IPS-11a (cell line): Measurements from ENCODE around the gene CADPS2.

Source experiments
- H3K4me3 ChIP-seq: one replicate; pipeline ENCODE4 v1.5.1; 2013; ENCODE audit warnings: low read depth, low read length, control low read depth

The CADPS2 gene

DNA sequence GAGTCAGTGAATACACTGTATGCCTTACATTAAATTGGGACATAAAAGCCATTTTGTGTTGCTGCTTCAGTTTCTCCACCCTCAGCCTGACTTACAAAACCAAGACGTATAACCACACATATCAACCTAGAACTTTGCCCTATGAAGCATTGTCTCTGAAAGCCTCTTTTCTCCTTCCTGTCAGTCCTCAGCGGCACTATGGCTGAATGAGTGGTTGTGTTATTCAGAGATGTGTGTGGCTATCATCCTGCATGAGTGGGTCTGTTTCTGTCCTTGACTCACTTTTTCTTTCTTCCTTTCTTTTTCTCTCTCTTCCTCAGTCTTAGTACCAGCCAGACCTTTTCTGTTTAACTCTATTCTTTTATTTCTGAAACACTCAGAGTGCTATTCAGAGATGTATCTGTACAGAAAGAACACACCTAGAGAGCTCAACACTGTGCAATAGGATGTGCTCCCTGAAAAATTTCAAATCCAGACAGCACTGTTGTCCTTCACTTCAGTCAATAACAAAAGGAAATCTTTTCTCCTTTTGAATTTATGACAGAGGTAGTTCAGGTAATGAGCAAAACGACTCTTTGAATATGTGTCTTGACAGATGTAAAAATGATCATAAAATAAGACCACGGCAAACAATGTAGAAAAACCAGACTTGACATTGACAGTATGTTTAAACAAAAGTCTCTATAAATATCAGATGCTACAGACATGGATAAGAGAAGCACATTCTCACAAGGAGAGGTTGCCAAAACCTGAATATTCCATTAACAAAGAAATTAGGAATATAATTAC, 418.4 kb downstream of the CADPS2 start:
- H3K4me3 ChIP-seq: no peak overlapping the region

DNA sequence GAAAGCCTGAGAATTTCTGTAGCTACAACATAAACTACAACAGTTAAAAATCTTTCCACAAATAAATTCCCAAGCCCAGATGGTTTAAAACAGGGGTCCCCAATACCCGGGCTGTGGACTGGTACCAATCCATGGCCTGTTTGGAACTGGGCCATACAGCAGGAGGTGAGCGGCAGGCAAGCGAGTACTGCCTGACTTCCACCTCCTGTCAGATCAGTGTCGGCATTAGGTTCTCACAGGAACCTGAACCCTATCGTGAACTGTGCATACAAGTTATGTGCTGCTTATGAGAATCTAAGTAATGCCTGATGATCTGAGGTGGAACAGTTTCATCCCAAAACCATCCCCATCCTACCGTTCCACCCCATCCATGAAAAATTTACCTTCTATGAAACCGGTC, 421.0 kb downstream of the CADPS2 start:
- no peak overlapping the region for H3K4me3 ChIP-seq

DNA sequence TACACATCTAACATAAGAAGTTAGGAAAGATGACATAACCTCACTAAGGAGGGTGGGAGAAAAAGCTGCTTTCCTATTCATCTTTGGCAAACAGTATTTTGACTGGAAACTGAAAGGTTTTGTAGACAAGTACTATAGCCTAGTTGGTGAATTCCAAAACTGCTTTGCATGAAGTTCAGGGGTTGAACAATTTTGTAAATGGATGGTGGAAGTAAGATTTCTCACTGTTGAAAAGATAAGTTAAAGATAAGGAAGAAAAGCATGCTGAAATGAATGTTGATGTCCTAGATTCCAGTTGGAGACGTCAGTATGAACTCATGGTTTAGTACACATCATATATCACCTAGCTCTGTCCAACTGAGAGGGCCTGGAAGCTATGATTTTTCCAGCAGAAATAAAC, 422.6 kb downstream of the CADPS2 start:
- no peak overlapping the region for H3K4me3 ChIP-seq

DNA sequence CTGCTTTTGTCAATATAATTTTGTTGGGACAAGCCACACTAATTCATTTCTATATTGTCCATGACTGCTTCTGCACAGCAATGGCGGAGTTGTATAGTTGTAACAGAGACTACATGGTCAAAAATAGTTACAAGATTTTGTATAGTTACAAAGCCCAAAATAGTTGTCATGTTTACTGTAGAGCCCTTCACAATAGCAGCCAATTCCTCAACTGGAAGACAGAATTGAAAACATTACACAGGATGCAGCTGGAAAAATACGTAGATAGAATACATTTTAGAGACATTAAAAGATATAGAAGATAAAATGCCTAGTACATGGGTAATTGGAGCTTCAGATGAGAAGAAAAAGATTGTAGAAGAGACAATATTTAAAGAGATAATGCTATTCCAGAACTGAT, 425.3 kb downstream of the CADPS2 start:
- H3K4me3 ChIP-seq: no peak overlapping the region

DNA sequence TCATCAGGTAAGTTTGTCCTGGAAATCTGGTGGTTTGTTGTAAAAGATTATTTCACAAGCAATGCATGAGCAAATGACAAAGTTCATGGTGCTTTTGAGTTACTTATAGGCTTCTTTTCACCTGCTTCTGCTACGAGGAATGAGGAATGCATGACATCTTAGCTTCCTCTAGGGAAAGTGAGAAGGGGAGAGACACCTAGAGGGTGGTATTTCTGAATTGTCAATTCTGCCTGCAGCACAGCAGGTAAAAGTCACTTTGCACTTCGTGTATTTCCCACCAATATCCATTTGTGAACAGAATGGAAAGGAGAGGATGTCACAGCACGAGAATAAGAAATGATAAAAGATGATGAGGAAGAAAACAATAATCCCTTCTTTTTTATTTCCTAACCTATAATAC, 428.3 kb downstream of the CADPS2 start:
- no peak overlapping the region for H3K4me3 ChIP-seq

DNA sequence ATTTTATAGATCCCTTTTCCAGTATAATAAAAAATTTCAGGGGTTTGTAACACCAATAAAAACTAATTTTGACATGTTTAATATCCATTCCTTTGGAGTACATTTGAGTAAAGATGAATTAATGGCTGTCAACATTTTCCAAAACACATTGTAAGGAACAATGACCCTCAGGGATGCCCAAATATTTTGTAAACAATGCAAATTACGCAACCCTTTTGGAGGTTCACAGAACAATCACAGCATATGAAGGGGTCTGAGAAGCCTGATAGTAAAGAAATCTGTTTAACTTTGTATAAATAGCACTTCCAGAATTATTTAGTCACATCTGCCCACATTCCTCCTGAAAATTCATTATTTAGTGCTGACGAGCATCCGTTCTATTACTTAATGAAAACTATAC, 428.9 kb downstream of the CADPS2 start:
- no peak overlapping the region for H3K4me3 ChIP-seq

DNA sequence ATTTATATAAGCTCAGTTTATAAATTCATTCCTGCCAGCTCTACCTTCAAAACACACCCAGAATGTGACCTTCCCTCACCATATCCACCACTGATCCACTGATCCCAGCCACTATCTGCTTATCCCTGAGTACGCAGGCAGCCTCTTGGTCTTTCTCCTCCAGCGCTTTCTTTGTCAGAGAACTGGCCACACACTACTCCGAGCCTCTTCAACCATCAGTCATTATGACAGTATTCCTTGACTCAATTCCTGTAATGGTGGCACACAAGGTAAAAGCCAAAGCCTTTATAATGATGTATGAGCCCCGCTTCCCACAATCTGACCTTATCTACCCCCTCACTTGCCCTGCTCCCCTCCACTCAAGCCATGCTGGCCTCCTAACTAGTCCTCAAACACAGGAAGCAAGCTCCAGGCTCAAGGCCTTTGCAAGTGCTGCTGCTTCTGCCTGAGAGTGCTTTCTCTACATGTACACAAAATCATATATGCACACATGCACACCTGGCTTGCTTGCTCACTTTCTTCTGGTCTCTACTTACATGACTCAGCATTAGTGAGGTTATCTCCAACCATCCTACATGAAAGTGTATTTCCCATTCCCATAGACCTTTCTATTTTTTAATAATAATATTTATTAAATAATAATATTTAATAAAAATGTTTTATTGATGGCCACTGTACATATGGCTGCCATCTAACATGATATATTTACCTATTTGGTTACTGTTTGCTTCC, 431.3 kb downstream of the CADPS2 start:
- H3K4me3 ChIP-seq: no peak overlapping the region

DNA sequence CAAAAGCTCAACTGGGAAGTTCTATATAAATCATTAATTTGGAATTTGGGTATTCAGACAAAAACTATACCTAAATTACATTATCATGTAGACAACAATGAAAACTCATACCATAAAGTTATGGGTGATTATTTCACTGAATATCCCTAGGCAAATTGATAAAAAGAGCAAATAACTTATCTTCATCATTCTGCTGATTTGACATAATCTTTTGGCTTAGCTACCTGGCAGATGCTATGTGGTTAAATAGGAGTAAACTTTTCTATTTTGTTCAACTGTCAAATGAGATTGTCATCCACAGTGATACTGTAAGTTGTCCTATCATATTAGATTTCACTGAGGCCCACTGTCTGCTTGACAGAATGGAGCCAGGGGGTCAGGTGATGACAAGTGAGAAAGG, 432.8 kb downstream of the CADPS2 start:
- H3K4me3 ChIP-seq: no peak overlapping the region

DNA sequence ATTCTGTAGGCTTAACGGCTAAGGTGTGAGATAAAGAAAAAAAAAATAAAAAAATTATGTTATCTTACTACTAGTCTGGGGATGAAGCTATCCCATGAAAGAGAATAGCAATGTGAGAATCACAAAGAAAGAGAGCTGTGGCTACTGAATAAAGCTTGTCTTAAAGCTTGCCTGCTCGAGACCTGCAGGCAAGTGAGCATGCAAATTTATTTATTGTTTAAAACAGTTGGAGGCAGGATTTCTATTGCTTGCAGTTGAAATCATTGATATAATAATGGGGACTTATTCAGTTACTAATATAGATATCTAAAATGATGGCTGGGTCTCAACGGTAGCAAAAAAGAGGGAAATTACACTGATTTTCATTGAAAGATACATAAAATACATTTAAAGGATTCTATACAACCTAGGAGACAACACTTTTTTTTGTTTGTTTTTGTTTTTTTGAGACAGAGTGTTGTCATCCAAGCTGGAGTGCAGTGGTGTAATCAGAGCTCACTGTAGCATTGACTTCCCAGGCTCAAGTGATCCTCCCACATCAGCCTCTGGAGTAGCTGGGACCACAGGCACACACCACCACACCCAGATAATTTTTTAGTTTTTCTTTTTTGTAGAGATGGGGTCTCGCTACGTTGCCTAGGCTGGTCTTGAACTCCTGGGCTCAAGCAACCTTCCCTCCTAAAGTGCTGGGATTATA, 437.2 kb downstream of the CADPS2 start:
- no peak overlapping the region for H3K4me3 ChIP-seq

DNA sequence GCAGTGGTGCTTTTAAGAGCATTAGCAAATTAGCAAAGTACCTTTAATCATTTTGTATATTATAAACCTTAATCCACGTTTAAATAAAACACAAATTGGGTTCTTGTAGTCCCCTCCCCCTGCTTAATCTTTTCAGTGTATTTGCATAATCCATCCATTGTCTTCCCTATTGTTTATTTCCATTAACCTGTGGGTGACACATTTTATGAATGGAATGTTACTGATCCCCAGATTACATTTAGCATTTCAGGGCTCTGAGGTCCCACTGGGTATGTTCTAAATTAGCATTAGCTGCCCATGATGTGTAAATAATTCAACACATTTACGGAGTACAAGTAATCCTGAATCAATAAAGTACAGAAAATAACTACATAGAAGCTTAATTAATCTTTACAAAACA, 443.3 kb downstream of the CADPS2 start:
- H3K4me3 ChIP-seq: no peak overlapping the region

DNA sequence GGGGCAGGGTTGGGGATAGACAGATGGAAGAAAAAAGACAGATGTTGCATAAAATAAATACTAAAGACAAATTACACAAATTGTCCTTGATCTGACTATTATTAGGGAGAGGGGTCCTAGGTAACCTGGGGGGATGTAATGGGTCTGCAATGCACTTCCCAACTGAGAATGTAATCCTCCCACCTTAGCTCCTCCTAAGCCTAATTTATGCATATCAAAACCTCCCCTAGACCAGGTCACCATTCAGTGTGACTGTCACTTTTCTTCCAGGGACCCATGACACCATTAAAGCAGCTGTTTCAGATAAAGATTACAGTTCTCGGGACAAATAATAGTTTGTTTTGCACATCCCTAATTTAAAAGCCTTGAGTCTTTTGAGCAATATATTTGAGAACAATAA, 447.8 kb downstream of the CADPS2 start:
- no peak overlapping the region for H3K4me3 ChIP-seq

DNA sequence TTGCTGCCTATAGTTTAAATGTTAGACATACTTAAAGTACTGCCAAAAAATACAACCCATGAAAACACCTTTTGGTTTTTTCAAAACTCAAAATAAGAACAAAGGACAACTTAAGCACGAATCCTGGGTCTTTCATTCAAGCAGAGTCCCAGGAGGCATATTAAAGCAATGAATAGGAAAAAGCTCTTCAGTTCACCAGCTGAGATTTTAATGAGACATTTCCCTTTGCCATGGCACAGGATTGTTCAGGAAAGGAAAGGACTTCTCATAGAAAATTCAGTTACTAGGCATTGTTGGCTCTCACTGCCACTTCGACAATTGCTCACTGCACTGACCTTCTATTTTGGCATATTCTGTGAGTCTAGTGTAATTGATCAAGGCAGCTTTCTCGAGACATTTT, 448.3 kb downstream of the CADPS2 start:
- H3K4me3 ChIP-seq: no peak overlapping the region

DNA sequence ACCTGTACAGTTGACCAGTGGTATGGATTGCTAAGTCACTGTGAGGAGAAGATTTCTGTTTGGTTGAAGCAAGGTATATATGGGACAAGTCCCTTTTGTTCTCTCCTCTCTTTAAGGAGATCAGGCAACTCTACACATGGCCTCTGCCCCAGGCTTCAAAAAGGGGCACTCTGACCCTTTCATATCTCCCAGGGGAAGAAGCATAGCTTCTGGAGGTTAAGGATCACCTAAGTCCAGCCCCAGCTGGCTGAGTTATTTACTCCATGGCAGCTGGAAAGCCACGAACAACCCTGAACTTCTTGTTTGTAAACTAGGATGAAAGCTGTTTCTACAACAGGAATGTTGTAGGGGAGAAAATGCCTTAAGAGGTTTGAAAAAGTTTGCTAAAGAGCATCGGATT, 452.5 kb downstream of the CADPS2 start:
- H3K4me3 ChIP-seq: no peak overlapping the region

DNA sequence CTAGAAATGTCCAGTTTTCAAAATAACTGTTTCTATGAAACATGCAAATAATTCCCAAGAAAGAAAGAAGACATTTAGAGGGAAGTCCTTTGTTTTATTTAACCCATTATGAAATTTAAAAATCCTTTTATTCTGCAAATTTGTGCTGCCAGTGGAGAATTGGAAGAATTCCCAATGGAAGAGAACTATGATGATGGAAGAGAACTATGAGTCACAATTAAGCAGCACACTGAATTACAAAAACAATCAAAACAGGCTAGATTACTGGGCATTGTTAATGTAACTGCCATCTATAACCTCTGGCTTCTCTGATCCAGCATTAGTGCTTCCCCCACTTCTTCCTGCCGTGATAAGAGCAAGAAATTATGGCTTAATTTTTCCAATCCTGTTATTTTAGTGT, 455.6 kb downstream of the CADPS2 start:
- H3K4me3 ChIP-seq: no peak overlapping the region

DNA sequence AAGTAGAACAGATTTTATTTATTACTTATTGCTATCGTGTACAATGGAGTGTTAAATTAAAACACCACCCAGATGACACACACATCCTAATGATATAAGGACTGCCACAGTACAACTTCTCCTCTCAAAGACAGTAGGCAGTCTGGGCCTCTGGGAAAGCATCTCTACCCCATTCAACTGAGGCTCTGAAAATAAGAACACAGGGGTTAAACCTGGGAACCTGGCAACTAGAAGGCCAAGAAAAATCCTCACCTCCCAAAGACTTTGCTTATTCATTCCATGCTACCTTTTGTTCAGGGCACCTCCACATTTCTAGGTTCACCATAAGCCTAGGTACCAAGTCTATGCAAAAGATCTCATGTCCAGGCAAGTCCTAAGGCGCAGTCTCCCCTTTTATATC, 456.3 kb downstream of the CADPS2 start:
- H3K4me3 ChIP-seq: no peak overlapping the region

DNA sequence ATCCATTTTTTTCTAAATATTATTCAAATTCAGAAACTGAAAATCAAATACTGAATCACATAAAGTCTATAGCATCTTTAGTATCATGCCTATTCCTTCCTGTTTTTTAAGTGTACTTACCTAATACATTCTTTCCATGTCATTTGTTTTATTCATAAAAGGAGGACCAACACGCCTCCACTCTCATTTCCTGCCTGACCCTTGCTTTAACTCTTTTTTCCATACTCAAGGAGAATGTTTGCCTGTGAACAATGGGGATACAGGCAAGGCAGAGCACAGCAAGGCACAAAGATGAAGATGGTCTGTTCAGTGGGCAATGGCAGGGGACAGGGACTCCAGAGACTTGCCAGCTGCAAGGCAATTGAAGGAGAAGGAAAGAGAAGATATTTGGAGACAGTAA, 460.5 kb downstream of the CADPS2 start:
- H3K4me3 ChIP-seq: no peak overlapping the region

DNA sequence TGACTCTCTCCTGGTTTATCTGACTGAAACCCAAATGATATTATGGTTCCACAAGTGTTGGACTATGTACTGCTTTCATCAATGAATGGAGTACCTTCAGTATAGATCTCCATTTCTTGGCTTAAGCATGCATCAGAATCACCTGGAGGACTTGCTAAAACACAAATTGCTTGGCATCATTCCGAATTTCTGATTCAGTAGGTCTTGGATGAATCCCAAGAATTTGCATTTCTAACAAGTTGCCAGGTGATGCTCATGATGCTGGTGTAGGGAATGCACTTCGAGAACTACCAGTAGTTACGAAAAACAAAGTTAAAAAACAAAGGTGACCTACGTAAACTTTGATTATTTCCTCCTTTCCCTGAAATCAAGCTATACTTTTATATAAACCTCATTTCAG, 462.7 kb downstream of the CADPS2 start:
- no peak overlapping the region for H3K4me3 ChIP-seq

DNA sequence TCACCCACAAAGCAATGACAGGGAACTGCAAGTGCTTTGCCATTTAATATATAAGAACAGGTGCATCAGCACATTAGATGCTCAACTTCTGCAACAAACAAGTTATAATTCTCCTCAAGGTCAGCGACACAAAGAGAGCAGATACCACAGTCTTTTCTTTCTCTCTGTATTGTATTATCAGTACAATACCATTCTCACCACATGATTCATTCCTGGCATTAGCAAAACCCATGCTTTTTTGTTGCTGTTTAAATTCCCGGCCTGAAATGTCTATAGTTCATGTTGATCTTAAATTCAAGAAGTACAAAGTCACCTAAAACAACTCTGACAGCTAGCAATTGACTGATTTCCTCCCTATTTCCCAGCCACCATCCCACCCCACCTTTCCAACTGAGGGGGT, 469.9 kb downstream of the CADPS2 start:
- no peak overlapping the region for H3K4me3 ChIP-seq

DNA sequence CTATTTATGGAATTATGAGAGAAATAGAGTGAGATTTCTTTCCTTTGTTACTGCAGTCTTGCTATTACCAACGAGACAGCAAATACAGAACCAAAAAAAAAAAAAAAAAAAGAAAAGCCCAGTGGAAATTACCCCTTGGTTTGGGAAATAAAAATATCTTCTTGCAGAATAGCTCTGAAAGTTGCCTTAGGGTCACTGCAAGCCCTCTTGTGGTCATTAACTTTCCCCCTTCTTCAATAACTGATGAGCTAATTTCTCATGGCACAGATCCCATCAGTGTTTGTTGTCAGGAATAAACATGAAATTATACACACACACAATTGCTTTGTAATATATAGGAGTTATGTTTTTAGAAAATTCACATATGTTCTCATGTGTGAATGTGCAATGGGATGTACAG, 470.8 kb downstream of the CADPS2 start:
- H3K4me3 ChIP-seq: no peak overlapping the region

DNA sequence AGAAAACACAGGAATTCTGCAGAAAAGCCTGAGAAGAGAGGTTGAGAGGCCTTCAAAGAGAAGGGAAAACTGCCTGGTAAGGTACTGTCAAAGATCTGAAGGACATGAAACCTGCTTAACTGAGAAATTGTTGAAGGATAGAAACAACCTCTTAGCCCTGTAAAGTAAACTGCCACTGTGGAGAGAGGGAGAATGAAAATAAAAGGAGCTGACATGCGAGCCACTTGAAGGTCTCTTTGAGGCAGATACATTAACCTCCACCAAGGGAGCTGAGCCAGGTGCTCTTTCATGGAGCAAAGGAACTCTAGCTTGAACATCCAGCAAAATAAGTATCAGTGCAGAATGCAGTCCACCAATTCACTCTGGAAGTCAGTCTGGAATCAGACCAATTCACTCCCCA, 472.9 kb downstream of the CADPS2 start:
- no peak overlapping the region for H3K4me3 ChIP-seq

DNA sequence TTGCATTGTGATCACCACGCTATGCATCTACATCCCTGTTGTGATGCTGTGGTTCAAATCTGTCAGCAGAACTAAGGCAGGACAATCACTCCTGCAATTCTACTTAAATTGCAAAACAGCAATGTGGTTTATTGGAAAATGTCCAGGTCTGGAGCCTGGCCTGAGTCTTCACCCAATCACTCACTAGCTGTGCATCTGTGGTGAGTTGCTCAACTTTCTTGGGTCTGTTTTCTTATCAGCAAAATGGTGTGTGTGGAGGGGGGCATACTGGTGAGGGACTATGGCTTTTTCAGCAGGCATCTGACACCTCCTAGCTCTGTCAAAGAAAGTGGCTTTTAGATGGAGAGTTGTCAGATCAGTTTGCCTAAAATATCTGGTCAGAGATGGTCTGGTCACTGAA, 473.4 kb downstream of the CADPS2 start:
- no peak overlapping the region for H3K4me3 ChIP-seq

DNA sequence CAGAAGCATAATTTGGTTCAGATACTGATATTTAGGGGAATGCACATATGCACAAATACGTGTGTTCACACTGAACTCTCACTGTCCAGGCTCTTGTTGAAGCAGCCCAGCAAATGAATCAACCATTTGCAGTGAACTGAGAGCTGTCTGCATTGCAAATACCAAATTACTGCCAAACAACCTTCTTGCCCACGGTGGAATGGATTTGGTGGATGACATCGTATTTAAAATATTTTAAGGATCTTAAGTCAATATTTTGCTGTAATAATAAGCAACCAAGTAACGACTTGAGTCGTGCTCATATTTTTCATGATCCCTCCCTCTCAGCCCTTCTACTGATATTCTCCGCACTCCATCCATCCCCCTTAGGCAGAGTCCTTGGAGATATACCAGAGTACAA, 473.8 kb downstream of the CADPS2 start:
- H3K4me3 ChIP-seq: no peak overlapping the region
